HG03575 (cell line): ENCODE results near the gene DUSP8.

Experiments
- ATAC-seq: cut with Tn5 transposase; IDR thresholded peaks from one replicate; pipeline ENCODE4 v1.9.1; 2021; ENCODE audit not compliant: unreplicated experiment, insufficient number of reproducible peaks, low FRiP score; ENCODE audit errors: extremely low read depth

The DUSP8 gene

DNA sequence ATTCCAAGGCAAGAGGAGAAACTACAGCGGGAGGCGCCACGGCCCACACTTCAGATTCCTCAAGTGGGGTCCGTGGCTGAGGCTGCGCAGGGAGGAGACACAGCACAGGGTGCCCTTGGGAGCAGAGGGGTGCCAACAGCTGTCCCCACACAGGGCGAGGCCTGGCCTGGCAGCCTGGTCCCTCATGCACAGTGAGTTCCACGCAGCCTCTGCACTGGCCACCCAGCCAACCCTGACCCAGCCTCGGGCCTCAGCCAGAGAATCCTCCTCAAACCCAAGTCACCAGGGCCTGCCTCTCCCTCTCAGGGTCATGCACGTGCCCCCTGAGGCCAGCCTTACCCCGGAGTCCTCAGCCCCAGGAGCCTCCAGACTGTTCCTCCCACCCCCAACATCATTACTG is 63.1 kb downstream of the DUSP8 start:
- ATAC-seq = no peak

DNA sequence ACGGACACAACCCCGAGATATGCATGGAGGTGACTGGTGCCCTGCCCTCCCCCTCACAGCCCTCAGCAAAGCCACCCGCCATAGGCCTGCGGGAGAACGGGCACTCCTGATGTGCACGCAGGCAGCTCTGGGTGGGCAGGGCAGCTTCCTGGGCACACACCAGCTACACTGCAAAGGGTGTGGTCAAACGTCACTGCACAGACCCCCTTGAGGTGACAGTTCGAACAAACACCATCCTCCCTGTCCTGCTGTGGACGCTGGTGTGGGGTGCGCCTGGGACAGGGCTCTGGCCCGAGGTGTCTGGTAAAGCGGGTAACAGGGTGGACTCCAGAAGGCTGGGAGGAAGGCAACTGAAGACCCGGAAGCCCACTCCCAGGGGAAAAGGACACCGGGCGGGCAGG is 63.6 kb downstream of the DUSP8 start:
- no peak for ATAC-seq

DNA sequence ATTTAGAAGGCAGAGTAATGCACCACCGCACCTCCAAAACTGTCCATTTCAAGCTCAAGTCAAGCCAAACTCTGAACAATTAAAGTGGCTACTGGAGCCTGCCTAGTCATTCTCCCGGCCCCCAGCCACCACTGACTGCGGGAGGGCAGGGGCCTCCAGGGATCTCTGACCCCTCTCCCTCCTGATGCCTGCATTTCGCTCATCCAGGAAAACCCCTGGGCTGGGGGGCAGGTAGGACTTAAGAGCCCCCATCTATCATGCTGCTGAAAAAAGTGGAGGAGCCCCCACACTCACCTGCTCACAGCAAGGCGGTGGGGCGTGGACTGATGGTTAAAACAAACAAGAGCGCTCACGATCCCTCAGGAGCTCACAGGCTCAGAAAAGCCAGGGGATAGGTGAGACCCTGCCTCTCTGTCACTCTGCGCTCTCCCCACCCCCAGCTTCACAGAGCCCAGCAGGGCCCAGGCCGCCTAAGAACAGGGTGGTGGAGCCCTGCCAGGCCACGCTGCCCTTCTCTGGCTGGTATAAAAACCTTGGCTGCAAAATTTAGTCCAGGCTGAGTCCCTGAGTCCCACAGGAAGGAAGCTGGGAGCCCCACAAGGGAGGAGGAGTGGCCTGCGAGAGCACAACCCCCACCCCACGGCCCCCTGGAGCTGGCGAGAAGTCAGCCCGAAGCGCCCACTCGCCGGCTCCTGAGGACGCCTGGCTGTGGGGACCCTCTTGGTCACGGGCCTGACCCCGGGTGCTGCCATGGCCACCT is 64.5 kb downstream of the DUSP8 start:
- ATAC-seq = no peak

DNA sequence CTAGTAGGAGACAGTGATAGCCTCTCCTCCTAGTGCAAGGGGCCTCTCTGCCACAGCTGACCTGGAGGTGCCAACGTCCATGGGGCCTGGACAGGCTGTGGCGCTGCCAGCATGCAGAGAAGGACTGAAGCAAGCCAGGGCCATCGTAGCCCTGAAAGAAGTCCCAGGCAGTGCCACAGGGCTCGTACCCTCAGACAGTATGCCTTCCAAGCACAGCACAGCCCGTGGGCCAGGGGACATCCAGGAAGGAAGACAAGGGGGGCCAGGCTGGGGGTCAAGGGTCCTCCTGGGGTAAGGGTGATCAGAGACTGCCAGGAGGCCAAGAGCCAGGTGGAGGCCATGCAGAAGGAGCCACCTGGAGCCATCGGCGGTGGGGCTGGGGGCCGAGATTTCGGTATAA is 65.1 kb downstream of the DUSP8 start:
- ATAC-seq = no peak

- no peak for ATAC-seq
Measured at GRCh38 chr11:1505480-1505879, 66.6 kb downstream of the DUSP8 start.

DNA sequence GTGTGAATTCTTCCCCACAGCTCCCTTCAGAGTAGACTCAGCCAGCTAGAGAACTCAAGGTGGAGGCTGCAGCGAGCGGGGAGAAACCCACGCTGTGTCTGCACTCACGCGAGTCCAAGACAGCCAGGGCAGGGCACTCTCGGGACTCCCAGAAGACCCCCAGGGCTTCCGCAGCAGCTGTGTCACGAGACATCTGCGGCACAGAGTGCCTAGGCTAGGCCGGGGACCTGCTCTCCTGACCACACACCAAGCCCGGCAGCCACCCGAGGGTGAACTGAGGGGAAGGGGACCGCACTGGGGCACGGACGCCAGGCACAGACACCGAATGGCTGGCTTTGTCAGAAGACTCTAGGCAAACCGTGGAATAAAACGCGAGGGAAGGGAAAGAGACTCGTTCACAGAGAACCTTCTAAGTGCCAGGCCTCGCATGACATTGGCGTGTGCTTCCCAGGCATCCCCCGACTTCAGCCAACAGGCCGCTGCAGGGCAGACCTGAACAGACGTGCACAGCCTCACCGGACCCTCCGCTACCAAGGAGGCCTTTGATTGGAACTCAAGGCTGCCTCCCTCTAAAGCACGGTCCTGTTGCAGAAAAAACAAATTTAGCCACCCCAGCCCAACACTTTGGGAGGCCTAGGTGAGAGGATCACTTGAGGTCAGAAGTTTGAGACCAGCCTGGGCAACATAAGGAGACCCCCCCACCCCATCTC is 67.3 kb downstream of the DUSP8 start:
- no peak for ATAC-seq

- ATAC-seq = no peak
Measured at GRCh38 chr11:1504138-1504537, 67.9 kb downstream of the DUSP8 start.
